GM18517 (cell line): Measurements from ENCODE around the gene GNAL.
"Not testable (repeated sequence)": the region's sequence is repeated elsewhere in the genome, so short reads cannot be mapped to it uniquely, and the experiment has no call there.

Experiments
- ATAC-seq: cut with Tn5 transposase; IDR thresholded peaks from one replicate; pipeline ENCODE4 v1.9.1; 2021; ENCODE audit warnings: mild to moderate bottlenecking, moderate library complexity; ENCODE audit not compliant: unreplicated experiment

Gene GNAL

DNA sequence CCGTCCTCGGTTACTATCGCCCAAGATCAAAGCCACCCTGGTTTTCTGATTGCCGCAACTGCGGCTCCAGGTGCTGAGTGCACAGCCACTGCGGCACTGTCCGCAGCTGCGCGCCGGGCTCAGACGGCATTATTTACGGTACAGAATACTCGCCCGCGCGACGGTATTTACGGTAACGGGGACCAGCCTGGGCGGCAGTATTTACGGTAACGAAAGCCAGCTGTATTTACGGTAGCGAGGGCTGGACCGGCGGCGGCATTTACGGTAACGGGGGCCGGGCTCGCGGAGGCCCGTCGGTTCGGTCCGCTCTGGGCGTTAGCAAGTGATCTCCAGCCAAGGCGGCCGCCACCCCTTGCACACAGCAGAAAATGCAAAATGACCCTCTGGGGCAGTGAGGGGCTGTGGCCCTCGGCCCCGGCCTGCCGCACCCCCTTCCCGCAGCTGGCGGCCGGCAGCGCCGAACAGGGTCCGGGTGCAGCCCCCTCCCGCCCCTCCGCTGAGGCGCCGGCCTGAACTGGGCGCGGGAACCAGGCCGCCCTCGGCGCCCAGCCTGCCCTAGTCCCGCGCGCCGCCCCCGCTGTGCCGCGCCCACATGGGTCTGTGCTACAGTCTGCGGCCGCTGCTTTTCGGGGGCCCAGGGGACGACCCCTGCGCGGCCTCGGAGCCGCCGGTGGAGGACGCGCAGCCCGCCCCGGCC lies at the start of gene GNAL:
GNAL (plus strand) TSS at position 293 of the 697 bp plus-strand sequence; CDS start at position 593, 300 bp downstream.
- ATAC-seq = no peak

- ATAC-seq = not testable (repeated sequence)
These were observed 41.8 kb upstream of the GNAL start for GRCh38 chr18:11647310-11647709.

DNA sequence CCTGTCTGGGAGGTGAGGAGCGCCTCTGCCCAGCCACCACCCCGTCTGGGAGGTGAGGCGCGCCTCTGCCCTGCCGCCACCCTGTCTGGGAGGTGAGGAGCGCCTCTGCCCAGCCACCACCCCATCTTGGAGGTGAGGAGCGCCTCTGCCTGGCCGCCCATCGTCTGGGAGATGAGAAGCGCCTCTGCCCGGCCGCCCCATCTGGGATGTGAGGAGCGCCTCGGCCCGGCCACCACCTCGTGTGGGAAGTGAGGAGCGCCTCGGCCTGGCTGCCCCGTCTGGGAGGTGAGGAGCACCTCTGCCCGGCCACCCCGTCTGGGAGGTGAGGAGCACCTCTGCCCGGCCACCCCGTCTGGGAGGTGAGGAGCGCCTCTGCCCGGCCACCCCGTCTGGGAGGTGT lies 41.3 kb upstream of the GNAL start:
- not testable (repeated sequence) for ATAC-seq

DNA sequence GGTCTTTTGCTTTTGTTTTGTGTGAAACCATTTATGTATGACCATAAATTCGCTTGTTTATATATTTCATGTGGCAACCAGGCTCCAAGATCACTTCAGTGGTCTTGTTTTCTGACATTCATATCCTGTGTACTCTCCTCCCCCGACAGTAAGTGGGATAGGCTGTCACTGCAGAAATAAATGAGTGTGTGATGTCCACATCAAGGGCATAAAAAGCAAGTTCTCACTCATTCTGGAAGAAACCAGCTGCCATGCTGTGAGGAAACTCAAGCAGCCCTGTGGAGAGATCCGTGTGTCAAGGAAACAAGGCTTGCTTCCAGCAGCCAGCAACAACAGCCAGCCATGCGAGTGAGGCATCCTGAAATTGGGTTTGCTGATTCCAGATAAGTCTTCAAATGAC lies 39.2 kb upstream of the GNAL start:
- no peak for ATAC-seq

- no peak for ATAC-seq
These were observed 37.2 kb upstream of the GNAL start for GRCh38 chr18:11651899-11652298.

- no peak for ATAC-seq
These were observed 35.5 kb upstream of the GNAL start for GRCh38 chr18:11653521-11653920.

DNA sequence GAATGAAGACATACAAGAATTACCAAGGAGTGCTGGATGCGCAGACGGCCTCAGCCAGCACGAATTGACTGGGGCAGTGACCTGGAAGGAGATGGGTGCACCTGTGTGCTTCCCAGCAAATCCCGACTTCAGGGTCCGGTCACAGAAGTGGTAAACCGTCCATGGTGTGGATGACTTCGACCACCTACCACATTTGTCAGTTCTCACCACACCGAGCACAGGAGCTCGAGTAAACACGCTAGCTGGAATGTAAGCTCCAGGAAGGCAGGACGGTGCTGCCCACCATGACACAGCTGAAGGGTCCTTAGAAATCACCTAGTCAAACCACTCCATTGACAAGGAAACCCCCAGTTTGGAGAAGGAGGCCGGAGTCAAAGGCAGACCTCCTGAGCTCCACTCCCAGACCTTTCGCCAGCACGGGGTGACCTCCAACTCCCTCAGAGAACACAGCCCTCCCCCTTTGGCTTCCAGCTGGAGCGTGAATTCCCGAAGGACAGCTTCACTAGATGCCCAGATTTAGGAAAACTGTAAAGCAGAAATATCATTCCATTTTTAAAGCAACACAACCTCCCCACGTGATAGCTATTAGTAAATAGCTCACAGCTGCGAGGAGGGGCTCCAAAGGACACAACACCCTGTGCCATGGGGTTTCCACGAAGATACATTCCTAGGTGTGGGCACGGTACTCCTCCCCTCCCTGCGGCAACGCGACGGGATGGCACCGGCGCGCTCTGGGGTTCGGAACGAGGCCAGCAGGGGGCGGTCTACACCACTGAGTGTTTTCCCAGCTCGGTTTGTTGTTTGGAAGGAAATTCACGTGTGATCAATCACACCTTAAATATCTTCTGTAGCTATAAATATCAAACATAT lies 34.1 kb upstream of the GNAL start:
- ATAC-seq = no peak

DNA sequence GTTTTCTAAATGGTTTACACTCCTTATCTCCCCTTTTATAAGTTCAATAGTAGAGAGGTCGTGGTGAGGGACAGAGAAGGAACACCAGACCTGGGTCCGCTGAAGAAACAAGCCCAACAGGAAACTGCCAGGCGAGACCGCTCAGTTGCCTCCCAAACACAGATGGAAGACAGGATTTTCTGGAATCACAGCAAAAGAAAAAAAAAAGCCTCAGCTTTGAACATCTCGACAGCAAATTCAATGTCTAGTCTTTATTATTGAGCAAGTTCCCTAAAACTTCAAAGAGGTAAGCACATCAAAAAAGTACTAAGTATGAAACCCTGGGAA lies 33.5 kb upstream of the GNAL start:
- ATAC-seq = no peak

DNA sequence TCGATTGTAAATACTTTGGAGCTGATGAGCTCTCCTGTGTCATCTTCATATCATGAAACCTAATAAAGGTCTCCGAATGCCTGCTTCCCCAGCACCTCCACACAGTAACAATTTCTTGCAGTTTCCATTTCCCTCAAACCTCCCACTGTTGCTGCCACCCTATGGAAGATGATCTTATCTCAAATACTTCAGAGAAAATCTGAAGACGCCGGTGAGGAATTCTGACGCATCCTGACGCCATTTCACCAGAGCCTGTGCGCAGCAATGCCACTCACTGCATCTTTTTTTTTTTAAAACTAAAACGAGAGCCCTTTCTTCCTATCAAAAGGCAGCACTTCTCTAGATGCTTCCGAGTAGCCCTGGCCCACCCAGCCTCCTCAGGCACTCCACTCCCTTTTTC lies 31.9 kb upstream of the GNAL start:
- no peak for ATAC-seq

DNA sequence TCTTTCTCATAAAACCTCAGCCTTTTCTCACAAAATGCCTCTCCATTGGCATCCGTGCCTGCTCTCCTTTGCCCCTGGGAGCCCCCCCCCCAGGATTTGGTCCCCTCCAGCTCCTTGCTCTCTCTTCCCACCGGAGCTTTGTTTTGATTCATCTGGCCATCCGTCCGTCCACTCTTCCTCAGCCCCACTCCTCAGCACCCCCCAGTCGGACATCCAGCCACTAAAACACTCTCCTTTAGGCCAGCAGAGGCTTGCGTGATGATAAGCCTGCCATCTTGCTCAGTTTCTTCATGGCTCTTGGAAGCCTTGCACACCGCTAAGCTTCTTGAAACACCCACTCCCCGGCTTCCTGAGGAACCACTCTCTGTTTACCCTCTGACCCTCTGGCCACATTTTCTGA lies 31.5 kb upstream of the GNAL start:
- no peak for ATAC-seq

GRCh38 chr18:11658019-11658418 lies 31.0 kb upstream of the GNAL start:
- ATAC-seq = no peak

DNA sequence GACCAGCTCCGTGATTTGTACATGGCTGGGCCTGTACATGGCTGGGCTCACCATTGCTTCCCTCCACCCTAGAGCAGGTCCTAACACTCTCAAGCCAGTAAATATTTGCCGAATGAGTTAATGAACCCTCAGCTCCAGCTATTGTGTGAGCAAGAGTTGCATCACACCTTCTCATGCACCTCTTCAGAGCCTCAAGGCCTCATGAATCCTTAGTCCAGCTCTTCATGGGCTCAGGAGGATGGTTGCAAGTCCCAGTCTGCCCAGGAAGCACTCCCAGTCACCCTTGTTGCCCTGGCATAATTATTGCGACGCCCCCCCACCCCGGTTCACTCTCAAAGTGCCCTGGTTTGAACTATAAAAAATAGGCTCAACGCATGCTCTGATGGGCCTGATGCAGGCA lies 30.1 kb upstream of the GNAL start:
- no peak for ATAC-seq

GRCh38 chr18:11660691-11661090 lies 28.4 kb upstream of the GNAL start:
- no peak for ATAC-seq

- ATAC-seq = no peak
These were observed 27.6 kb upstream of the GNAL start for GRCh38 chr18:11661430-11661829.

GRCh38 chr18:11663439-11664029 lies 25.5 kb upstream of the GNAL start:
- no peak for ATAC-seq

GRCh38 chr18:11664286-11664685 lies 24.8 kb upstream of the GNAL start:
- no peak for ATAC-seq

- ATAC-seq = no peak
These were observed 23.9 kb upstream of the GNAL start for GRCh38 chr18:11665146-11665545.

- ATAC-seq = no peak
These were observed 23.5 kb upstream of the GNAL start for GRCh38 chr18:11665587-11665986.

DNA sequence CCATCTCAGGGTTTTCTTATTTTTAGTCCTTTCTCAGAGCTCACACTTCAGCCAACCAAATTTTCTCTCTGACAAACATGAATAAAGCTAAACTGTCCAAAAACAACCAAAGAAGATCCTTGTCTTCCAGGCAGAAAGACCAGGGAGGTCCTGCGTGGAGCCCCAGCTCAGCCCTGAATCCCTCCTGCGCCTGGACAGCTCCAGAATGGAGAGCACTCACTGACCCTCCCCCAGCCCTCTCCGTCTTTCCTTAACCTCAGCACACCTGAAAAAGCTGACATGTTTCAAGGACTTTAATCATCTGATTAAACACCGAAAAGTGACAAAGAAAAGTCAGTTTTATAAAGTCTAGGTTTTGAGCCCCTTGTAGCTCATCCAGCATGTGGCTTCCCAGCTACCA lies 22.9 kb upstream of the GNAL start:
- no peak for ATAC-seq

- ATAC-seq = no peak
These were observed 22.2 kb upstream of the GNAL start for GRCh38 chr18:11666831-11667230.

DNA sequence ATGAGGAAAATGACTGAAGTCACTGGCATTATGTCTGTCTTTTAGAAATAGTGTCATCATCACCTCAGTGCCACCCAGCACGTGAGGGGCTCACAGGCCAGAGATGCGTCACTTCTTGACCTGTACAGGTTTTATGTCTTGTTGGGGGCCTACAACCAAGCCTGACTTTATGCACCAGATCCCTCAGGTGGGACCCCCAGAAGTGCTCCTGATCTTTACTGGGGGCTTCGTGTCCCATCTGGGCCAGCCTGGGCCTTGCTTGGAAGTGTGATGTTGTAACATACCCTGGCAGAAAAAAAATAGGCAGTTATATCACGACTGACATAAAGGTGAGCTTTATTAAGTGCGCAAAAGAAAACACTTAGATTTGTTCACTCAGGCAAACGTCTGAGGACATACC lies 21.5 kb upstream of the GNAL start:
- no peak for ATAC-seq
